Neutrophil (primary cell): ENCODE results near the gene KANSL1.
A peak's percentile ranks its signal among the peaks of the same experiment; 100 is the strongest.

Experiments
- H3K27ac ChIP-seq: fragments of 200-600 bp; sonication (generic); 2 replicates; pipeline ENCODE4 v1.5.1; 2016; ENCODE audit warnings: mild to moderate bottlenecking, moderate library complexity
- H3K27me3 ChIP-seq: fragments of 200-600 bp; sonication (generic); 2 replicates; pipeline ENCODE4 v1.6.0; 2016; ENCODE audit warnings: mild to moderate bottlenecking
- H3K36me3 ChIP-seq: fragments of 200-600 bp; sonication (generic); 2 replicates; pipeline ENCODE4 v1.5.1; 2017
- H3K4me1 ChIP-seq, 2 experiments: fragments of 200-600 bp in 1 of 2; sonication (generic) in 1 of 2; 1 replicate in 1 of 2; 2 replicates in 1 of 2; pipeline versions ENCODE4 v1.5.1 to v1.6.1; 2013 to 2016; ENCODE audit warnings: low read depth in 1 of 2, low read length in 1 of 2, mild to moderate bottlenecking in 1 of 2, moderate library complexity in 1 of 2; ENCODE audit not compliant: control insufficient read depth in 1 of 2, insufficient read depth in 1 of 2
- H3K4me3 ChIP-seq, 2 experiments: fragments of 200-600 bp in 1 of 2; sonication (generic) in 1 of 2; 1 replicate in 1 of 2; 2 replicates in 1 of 2; pipeline ENCODE4 v1.5.1; 2013 to 2016; ENCODE audit warnings: low read depth in 1 of 2, low read length in 1 of 2, mild to moderate bottlenecking in 1 of 2, moderate library complexity in 1 of 2
- H3K9me3 ChIP-seq: fragments of 200-600 bp; sonication (generic); 2 replicates; pipeline ENCODE4 v1.5.1; 2016
- CTCF ChIP-seq: fragments of 200-600 bp; sonication (generic); IDR thresholded peaks from 2 replicates; pipeline ENCODE4 v1.5.1; 2016; ENCODE audit warnings: antibody characterized with exemption

KANSL1 gene

DNA sequence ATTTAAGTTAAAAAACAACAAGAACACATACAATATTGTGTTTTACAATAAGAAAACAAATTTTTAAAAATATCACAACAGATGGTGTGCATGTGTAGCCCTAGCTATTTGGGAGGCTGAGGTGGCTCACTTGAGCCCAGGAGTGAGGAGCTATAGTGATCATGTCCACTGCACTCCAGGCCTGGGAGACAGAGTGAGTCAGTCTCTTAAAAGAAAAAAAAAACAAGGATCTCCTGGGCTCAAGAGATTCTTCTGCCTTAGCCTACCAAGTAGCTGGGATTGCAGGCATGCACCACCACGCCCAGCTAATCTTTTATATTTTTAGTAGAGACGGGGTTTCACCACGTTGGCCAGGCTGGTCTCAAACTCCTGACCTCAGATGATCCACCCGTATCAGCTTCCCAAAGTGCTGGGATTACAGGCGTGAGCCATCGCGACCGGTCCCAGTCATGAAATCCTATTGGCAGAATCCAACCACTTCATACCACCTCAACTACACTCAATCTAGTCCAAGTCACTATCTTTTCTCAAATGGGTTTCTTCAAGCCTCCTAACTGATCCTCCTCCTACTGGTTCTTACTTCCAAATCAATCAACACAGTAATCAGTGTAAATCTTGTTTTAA, 139.2 kb downstream of the KANSL1 start:
- Histone ChIP-seq H3K36me3 (peaks cover 30% of the 10 kb centered on the region), H3K4me1 (peaks cover 11 to 14% of the 10 kb centered on the region in 2 experiments), H3K9me3 (no peaks in the 10 kb centered on the region), H3K4me3 (no peak overlapping the region), H3K27ac (no peak overlapping the region), H3K27me3 (no peaks in the 10 kb centered on the region)
- TF ChIP-seq CTCF: no peak

GRCh38 chr17:46049656-46050055, 143.6 kb downstream of the KANSL1 start:
- no peaks in the 10 kb centered on the region for H3K9me3 ChIP-seq
- no peak for TF ChIP-seq CTCF
- H3K4me1 ChIP-seq: no peaks in the 10 kb centered on the region
- no peak overlapping the region for H3K4me3 ChIP-seq
- H3K27ac ChIP-seq: no peak overlapping the region
- peaks cover 67% of the 10 kb centered on the region for H3K36me3 ChIP-seq
- no peaks in the 10 kb centered on the region for H3K27me3 ChIP-seq

GRCh38 chr17:46047856-46048255, 145.4 kb downstream of the KANSL1 start:
- no peaks in the 10 kb centered on the region for H3K27me3 ChIP-seq
- no peak overlapping the region for H3K4me3 ChIP-seq
- no peak overlapping the region for H3K27ac ChIP-seq
- peaks cover 72% of the 10 kb centered on the region for H3K36me3 ChIP-seq
- H3K9me3 ChIP-seq: no peaks in the 10 kb centered on the region
- no peak for TF ChIP-seq CTCF
- peaks cover 4 to 5% of the 10 kb centered on the region in 2 experiments for H3K4me1 ChIP-seq

- H3K4me3 ChIP-seq: no peak overlapping the region
- H3K27me3 ChIP-seq: no peaks in the 10 kb centered on the region
- H3K27ac ChIP-seq: peak overlapping the region; percentile 4
- H3K9me3 ChIP-seq: no peaks in the 10 kb centered on the region
- peaks cover 74% of the 10 kb centered on the region for H3K36me3 ChIP-seq
- no peak for TF ChIP-seq CTCF
- H3K4me1 ChIP-seq: peaks cover 4 to 5% of the 10 kb centered on the region in 2 experiments
These were observed 145.8 kb downstream of the KANSL1 start for GRCh38 chr17:46047398-46047797.

DNA sequence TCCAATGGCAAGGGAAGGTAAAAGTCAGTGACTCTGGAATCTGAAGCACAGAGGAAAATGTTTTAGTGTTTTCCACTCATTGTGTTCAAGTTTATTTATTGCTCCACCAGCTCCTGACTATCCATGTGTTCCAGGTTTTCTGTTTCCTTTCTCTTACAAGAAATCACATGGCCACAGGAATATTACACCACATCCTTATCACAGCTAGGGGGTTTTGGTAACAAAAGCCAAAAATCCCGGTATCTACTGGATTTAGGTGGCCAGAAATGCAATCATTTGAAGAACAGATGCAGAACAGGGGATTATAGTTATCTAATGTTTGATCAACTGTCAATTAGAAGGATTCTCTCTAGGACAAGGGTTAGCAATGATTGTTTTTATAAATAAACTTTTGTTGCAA, 146.3 kb downstream of the KANSL1 start:
- TF ChIP-seq CTCF: no peak
- H3K4me3 ChIP-seq: no peak overlapping the region
- H3K27me3 ChIP-seq: no peaks in the 10 kb centered on the region
- peak overlapping the region; percentile 4 for H3K27ac ChIP-seq
- H3K4me1 ChIP-seq: peaks cover 4 to 5% of the 10 kb centered on the region in 2 experiments
- H3K9me3 ChIP-seq: no peaks in the 10 kb centered on the region
- H3K36me3 ChIP-seq: peaks cover 79% of the 10 kb centered on the region
